Measurements from ENCODE around the gene IGF1R.

IGF1R gene

DNA sequence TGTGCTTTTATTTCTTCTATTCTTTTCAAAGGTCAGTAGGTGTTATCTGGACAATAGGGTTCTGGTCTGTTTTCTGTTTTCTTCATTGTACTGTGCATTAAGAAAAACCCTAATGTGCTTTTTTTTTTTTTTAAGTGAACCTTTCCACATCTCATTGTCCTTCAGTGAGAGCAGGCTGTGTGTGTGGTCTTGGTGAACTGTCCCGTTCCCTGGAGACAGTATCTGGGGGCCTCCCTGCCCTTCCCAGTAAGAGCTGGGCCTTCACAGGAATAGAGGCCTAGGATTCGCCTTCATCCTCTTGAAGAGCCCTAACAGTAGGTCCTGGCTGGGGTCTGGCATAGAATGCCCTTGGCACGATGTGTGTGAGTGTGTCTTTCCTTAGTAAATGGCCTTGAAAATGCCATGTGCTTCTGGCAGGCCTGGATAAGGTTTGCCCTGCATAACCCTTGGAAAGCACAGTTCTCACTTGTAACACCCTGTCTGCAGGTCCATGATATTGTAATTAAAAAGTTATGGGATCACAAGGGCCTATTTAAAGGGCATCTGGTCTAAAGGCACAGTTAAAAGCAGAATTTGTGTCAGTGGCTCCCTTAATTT is 81.2 kb downstream of the IGF1R start:
- no peak for DNase-seq

DNA sequence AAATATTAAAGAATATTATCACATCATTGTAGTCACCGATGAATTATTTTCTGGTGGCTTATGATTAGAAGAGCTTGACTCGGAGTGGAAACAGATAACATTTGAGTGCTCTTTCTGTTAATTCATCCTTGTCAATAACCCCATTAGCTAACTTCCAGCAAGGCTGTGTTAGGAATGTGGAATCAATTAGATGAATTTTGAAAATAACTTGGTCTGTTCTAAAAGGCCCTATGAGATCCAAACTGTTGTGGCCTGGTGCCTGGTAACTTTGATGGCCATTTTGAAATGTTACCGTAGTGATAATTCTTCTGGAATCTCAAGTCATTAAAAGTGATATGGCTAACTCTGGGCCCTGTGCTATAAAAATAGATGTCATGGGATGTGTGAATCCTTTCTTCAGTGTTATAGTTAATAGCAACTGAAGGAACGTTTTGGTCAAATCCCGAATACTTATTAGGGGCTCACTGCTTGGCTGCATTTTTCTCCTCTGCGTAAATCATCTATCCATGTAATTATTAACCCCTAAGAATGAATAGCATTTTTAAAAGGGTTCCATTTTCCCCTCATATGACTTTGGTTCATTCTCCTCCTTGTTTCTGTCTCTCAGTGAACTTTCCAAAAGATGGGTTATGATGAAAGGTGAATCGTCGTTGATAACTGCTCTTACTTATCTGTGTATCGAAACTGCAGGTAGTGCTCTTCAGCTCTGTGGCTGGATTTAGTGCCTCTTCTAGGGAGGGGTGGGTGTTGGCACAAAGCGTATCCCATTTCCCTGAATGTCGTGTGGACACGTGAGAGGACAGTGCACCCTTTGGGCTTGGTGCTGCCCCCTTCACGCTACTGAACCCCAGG is 82.7 kb downstream of the IGF1R start:
- no peak for DNase-seq

DNA sequence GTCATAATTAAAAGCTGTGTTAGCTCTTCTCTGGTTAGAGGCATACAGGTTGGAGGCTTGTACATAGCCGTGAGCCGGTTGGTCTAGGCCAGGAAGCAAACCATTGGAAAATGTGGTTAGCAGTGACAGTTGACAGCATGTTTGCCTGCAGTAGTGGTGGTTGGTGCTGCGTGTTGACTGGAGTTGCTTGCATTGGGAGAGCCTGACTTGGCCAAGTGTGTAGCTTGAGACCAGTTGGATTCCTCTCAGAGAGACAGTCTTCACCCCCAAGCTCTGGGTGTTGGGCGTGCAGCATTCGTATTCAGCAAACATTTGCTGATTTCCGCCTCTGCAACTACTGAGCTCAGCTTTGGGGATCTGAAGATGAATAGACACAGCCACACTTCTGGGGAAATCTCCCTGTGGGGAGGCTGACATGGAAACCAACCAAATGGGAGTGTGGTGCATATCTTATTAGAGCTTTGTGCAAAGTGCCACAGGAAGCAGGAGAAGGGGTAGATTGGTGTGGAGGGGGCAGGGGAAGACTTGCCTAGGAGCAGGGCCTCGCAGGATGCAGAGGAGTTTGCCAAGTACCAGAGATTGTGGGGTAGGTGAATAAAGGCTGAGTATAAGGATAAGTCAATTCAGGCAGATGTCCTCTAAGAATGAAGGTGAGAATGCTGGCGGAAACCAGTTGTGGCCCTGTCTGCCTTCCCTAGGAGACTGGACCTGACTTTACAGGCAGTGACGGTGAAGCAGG is 83.5 kb downstream of the IGF1R start:
- no peak for DNase-seq

DNA sequence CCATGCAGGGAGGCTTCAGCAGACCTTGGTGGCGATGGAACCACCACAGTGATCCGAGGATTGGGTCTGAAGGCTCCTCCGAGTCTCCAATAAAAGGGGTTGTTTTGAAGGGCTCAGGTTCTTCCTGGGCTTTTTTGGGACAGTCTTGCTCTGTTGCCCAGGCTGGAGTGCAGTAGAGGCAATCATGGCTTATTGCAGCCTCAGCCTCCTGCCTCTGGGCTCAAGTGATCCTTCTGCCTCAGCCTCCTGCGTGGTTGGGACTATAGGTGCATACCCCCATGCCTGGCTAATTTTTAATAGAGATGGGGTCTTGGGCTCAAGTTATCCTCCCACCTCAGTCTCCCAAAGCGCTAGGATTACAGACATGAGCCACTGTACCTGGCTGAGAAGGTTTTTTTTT is 84.8 kb downstream of the IGF1R start:
- no peak for DNase-seq

DNA sequence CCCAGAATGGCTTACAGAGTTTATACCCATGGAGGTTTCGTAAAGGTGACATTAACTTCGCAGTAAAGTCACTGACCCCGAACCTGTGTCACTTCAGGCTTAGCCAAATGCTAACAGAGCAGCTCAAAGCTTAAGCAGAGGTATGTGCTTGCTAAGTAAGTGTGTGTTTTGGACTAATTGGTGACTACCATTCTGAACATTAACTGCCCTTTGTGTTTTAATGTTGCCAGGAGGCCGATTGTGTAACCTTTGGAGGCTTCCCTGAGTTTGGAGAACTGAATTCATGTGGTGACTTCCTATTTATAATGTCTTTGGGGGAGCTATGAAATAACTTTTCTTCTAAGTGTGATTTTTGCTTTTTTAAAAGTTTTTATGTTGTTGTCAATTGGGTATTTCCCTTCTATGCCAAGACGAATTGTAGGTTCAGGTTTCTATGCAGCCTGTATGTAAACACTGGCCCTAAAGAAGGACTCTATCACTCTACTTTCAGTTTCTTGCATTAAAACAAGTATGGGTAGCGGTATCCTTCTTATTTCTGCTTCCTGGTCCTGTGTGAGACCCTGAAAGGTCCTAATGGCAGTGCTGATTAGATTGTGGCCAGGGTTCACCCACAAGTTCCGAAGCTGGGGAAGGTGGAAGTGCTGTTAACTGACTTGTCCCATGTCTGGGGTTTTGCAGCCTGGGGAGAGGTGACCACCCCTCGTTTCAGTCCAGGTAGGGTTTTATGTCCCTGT is 86.3 kb downstream of the IGF1R start:
- no peak for DNase-seq

DNA sequence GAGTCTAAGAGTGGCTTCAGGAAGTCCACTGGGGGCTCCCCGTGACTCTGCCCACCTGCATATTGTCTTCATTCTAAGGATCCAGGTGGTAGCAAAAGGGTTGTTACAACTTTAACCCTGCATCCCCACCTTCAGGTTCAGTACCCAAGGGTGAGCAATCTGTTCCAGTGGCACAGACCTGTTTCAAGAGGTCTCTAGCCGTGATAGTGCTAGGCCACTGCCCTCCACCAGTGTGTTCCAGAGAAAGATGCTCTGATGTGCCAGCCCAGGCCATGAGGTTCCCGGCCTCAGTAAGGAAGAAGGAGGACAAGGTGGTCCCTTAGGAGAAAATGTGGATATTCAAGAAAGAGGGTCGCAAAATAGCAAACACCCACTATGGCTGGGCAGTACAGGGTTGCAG is 87.0 kb downstream of the IGF1R start:
- no peak for DNase-seq

DNA sequence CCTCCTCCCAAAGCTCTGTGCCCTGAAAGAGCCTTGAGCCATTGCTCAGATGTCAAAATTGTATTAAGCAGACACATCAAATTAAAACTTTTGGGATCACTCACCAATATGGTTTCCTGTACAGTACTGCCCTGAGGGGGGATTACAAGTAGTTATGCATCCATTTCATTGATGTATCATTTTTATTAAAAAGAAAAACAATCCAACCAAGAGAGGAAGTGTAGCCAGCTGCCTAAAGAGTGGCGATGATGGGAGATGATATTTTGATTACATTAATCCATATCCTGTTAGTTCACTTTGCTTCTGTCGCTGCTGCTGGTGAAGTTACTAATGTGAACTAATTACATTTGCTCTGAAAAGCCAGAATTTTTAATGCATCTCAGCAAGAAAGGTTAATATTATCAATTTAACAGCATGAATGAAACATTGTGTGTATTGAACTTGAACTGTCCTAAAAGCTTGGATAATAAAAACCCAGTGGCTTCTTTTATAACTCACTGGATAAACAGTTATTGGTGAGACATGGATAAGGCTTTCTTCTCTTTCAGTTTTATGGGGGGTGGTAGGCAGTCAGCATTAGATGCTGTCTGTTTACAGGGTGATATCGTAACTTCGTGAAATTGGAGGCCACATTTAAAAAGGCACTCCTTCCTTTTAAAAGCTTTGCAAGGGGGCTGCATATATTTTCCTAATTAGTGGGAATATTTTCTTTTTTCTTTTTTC is 87.7 kb downstream of the IGF1R start:
- DNase-seq: no peak

DNA sequence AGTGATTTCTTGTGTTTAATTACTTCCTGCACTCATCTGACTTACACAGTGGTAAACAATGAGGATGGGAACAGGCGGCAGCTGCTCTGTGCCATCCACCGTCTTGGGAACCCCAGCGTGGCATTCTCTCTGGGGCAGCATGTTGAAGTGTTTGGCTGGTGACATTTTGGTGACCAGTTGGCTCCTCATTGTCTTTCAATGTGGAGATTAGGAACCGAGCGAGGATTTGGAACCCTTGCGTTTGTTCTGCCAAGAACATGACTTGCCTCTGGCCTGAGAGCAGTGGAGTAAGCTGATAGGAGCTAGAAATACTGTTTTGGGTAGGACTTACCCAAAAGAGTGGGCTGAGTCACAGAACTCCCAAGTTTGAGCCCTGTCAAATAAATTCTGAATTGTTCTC is 88.8 kb downstream of the IGF1R start:
- no peak for DNase-seq

DNA sequence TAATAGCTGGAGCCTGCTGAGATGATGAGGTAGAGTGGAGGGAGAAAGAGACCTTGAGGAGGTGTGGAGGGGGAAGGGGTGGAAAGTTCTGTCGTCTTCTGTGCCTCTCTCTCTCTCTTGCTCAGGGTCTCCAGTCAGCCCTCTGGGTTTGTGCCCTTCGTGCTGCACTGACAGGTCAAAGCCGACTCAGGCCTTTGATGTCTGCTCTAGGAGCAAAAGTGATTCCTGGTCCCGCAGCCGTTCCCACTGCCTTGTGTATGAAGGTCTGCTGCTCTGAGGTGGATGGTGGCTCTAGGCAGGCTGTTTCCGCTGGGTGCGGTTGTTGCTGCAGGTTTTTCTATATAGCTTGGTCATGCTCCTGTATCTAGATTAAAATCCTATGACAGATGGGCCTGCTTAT is 89.4 kb downstream of the IGF1R start:
- no peak for DNase-seq

DNA sequence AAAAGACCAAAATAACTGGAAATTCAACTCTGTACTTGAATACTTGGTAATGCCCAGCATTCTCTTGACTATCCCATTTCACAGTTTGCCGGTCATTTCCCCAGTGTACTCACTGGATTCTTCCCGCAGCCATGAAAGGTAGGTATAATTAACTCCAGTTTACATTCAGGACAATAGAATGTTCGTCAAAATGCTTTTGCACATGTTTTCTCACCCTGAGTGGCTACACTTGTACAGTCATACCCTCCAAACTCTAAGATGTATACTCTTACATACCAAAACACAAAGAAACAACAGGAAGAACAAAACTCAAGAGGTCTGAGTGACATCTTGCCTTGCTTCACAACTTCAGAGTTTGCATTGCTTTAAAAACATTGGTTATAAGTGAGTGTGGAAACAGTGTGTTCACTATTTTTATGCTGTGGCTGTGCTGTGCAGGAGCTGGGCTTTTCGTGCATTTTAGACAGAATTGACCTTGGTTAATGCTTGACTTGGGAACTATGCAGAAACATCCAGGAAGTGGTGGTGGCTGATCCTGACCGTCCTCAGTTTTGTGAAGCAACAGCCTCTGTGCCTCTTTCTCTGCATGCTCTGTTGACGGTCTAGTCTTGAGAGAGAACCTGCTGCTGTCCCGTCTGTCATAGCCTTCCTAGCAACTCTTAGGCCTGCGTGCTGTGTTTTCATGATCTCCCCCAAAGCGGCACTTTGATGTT is 90.5 kb downstream of the IGF1R start:
- no peak for DNase-seq

DNA sequence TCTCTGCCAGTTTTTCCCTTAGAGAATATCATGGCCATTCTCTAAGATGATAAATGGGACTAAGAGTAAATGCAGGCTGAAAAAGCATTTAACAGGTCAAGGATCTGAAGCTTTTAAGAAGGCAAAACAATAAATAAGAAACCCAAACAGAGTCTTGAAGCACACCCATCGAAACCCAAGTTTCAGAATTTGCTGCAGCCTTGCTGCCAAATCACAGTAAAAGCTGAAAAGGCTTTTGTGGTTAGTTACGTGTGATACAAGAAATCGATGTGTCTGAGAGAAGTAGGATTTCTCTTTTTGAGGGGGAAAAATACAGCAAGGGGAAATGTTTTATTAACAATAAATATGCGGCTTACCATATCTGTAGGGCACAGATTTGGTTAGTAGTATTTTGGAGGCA is 92.0 kb downstream of the IGF1R start:
- DNase-seq: no peak

DNA sequence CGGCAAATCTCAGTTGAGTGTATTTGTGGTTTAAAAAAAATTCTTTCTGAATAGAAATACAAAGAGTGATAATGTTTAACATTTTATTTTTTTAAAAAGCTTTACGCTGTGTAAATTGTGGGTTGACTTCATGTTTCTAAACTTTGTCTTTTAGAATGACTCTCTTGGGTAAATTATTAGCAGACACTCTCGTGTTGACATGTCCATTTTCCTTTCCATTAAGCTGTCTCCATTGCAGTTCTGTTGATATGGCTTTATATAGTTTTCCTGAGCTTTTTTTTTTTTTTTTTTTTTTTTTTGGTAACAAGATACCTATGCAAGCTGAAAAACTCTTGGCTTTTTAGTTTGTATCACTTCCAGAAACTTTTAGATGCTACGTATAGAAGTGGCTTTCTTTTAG is 92.6 kb downstream of the IGF1R start:
- no peak for DNase-seq

DNA sequence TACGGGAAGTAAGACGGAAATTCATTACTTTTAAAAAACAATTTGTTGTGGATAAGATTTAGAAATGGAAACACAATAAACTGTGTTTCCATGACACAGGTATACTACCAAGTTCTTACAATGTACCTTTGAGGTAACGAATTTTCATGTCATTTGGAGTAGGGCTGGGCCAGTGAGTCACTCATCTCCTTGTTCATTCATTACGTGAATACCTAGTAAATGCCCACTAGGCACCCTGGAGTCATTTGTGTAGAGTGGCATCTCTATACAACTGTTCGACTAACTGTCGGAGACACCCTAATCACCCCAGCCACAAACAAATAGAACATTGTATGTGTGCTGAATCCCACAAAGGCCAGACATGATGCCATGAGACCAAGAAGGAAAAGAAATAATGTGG is 94.8 kb downstream of the IGF1R start:
- no peak for DNase-seq

DNA sequence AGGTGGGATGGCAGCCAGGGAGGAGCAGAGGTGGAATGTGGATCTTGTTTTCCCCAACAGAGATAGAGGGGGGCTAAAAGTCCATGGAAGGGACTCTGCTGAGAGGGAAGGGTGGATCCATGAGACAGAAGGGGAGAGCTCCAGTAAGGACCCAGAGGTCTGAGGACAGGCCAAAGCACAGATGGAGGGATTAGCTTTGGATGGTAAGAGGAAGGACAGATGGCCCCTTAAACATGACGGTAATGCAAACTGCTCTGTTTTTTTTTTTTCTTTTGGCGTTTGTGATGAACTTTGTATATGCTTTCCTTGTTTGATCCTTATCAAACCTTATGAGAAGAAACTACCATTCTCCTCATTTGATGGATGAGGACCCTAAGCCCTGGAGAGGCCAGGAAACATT is 96.2 kb downstream of the IGF1R start:
- DNase-seq: no peak

DNA sequence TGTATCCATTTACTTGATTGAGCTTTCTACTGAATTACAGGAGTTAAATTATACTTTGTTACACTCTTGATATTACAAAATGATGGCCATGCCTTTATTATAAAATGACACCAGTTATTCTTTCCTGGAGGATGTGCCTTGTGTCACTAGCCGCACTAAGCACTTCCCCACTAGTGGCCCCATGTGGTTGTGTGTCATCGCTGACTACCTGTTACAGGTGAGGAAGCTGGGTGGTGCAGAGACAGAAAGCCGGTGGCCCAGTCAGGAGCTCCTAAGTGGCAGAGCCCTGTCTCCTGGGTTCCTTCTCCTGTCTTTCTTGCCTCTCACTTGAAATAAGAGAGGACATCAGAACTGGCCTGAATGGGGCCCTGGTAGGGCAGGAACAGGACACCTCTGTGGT is 96.8 kb downstream of the IGF1R start:
- DNase-seq: no peak

DNA sequence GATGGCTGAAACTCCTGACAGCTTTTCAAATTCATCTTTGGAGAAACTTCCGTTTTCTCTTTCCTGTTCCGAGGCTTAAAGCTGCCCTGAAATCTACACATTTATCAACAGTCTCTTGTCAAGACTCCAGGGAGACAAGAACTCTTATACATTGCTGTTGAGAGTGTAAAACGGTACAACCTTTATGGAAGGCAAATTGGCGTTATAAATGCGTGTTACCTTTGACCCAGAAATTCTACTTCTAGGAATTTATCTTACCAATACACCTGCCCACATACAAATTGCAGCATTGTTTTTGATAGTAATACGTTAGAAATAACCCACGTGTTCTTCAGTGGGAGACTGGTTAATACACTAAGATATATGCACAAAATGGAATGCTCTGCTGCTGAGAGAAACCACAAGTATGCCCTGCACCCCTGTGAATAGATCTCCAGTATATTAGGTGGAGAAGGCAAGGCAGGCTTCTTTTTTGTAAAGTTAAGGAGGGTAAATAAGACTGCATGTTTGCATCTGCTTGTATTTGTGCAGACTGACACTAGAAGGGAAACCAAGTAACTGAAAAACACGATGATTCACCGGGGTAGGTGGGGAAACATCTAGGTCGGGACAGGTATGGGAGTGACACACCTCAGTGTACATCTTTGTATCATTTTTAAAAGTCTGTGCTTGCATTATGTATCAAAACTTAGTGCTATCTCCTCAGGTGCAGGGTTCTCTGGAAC is 97.5 kb downstream of the IGF1R start:
- DNase-seq: no peak

DNA sequence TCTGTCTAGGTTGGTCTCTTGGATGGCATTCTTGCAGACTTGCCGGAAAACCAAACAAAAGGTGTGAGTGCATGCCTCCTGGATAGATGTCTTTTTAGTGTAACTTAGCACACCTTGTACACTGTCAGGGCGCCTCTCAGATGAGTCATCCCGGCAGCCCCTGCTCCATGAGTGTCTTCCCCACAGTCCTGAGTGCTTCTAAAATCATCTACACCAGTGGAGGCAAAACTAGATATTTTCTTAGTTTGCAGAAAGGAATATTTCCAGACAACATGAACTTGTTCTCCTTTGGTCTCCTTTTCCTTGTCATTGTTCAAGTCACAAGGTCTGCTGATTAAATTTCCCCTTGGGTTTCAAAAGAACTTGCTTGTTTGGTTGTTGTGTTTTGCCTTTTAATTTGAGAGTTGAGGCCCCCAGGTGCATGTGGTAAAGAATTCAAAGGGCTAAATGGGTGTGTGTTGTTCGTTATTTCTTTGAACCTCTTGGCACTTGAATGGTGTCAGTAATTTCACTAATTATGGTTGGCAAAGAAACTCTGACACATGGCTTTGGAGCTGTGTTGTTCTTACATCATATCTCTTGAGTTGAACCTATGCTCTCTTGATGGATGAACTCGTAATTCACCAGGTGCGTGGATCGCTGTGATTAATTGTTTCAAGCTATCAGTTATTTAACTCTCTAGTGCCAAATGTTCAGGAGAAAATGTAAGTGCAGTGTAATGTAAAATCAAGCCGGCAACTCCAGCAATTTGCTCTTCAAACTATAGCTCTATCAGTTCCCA is 98.2 kb downstream of the IGF1R start:
- DNase-seq: no peak

DNA sequence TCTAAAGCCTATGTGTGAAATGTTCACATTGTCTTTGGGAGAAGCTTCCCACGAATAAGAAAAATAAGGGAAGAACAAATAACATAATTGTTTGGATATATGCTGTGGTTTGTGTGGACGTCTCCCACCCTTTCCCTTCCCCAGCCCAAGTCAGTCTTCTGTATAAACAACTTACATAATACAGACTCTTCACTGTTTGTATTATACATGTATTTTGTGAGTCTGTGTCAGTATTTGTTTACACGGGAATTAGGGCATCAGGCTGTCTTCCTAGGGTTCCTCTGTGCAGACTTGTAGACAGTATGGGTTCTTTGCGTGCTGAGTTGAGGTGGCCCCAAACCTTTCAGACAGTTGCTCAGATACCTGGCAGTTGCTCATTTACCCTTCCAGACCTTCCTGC is 103.4 kb downstream of the IGF1R start:
- DNase-seq: no peak

DNA sequence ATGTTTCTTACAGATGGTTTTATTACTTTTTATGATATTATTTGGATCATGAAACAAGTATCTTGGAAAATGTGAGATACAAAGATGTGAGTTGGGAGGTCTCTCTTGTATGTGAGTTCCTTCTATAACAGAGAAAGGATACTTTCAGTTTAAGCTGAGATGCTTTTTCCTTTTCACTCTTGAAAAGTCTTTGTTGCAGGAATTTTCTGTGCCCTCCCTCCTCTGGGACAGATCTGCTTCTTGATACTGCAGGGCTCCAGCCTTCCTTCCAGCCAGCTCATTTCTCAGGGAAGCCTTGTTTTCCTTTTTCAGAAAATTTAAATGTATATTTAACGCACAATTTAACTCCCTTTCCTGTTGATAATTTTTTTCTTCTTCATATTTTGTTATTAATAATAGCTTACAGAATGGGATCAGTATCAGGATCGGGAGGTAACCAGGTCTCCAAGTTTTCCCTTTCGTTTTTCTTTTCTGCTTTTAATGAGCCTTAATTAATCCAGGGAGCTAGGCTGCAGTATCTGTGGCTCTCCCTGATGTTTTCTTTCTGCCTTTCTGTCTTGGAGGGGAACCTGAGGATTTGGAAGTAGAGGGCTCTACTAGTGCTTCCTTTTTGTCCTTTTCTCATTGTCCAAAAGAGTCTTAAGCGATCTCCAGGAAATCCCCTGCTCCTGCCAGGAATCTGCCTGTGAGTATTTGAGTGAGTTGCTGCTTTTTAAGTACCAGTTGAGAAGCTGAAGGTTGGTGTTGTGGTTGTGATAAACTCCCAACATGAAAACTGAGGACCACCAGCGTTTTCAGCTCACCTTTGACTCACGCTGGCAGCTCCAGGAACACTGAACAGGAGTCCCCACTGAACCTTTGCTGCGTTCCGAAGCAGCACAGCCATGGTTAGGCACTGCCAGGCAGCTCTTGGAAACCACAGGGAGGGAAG is 105.7 kb downstream of the IGF1R start:
- no peak for DNase-seq
